ENCODE data around the gene CUX1. TPM values are rescaled to one million over a fixed set of nuclear protein-coding genes. Genes with fewer than 3 reads are reported as not detected.
"Not testable (repeated sequence)": the region's sequence is repeated elsewhere in the genome, so short reads cannot be mapped to it uniquely, and the experiment has no call there.

The CUX1 gene
- total and polyA plus RNA-seq, 9 donors, result 42.2 to 151 (median 126) TPM

GRCh38 chr7:101828301-101829020 lies 11.0 kb downstream of the CUX1 start:
- H3K27ac ChIP-seq, result no peak overlapping the region
- H3K27me3 ChIP-seq, result no peaks in the 10 kb centered on the region
- 88 to 92% (median 89%) methylated on average over 11 of the region's 11 CpGs for WGBS, 3 donors
- H3K4me3 ChIP-seq, result no peak overlapping the region
- peaks cover 3% of the 10 kb centered on the region for H3K4me1 ChIP-seq (ENCODE audit: insufficient read depth)
- no peaks in the 10 kb centered on the region for H3K36me3 ChIP-seq
- no peak for TF ChIP-seq EP300 (IDR thresholded peaks at IDR 0.05)
- TF ChIP-seq CTCF (IDR thresholded peaks at IDR 0.05), result no peak
- no peak for TF ChIP-seq POLR2A (IDR thresholded peaks at IDR 0.05)
- no peaks in the 10 kb centered on the region for H3K9me3 ChIP-seq
- DNase-seq, result peak in 1 of 5 donors; percentile 24
- intact Hi-C loops (cut with DNase I), result loop anchor here in 1 of 4 donors (5.0 kb wide), 1 partner anchor 219 kb away; no protein-coding TSS in a partner anchor

- no peak overlapping the region for H3K4me3 ChIP-seq
- H3K4me1 ChIP-seq (ENCODE audit: insufficient read depth), result peaks cover 3% of the 10 kb centered on the region
- intact Hi-C loops (cut with DNase I), result loop anchor here in 1 of 4 donors (5.0 kb wide), 1 partner anchor 218 kb away; no protein-coding TSS in a partner anchor
- no peaks in the 10 kb centered on the region for H3K36me3 ChIP-seq
- no peaks in the 10 kb centered on the region for H3K27me3 ChIP-seq
- H3K27ac ChIP-seq, result no peak overlapping the region
- DNase-seq, result peak in 1 of 5 donors; percentile 21
- WGBS, 3 donors, result 92 to 94% (median 93%) methylated on average over 14 of the region's 14 CpGs
- TF ChIP-seq EP300 (IDR thresholded peaks at IDR 0.05) (no peak), CTCF (IDR thresholded peaks at IDR 0.05) (no peak), POLR2A (IDR thresholded peaks at IDR 0.05) (no peak)
- H3K9me3 ChIP-seq, result no peaks in the 10 kb centered on the region
Observed at GRCh38 chr7:101829374-101829773, 11.9 kb downstream of the CUX1 start.

- DNase-seq, result peak in 1 of 5 donors; percentile 17
- H3K36me3 ChIP-seq, result no peaks in the 10 kb centered on the region
- intact Hi-C loops (cut with DNase I), result loop anchor here in 1 of 4 donors (5.0 kb wide), 1 partner anchor 217 kb away; no protein-coding TSS in a partner anchor
- H3K9me3 ChIP-seq, result no peaks in the 10 kb centered on the region
- H3K4me1 ChIP-seq (ENCODE audit: insufficient read depth), result peaks cover 3% of the 10 kb centered on the region
- no peak overlapping the region for H3K27ac ChIP-seq
- no peaks in the 10 kb centered on the region for H3K27me3 ChIP-seq
- TF ChIP-seq CTCF (IDR thresholded peaks at IDR 0.05), result no peak
- TF ChIP-seq EP300 (IDR thresholded peaks at IDR 0.05), result no peak
- no peak for TF ChIP-seq POLR2A (IDR thresholded peaks at IDR 0.05)
- no peak overlapping the region for H3K4me3 ChIP-seq
- WGBS, 3 donors, result 95 to 98% (median 95%) methylated on average over 8 of the region's 8 CpGs
Observed at GRCh38 chr7:101829821-101830220, 12.4 kb downstream of the CUX1 start.

- H3K36me3 ChIP-seq; H3K27me3 ChIP-seq; H3K27ac ChIP-seq; H3K4me1 ChIP-seq (ENCODE audit: insufficient read depth); H3K9me3 ChIP-seq; intact Hi-C loops (cut with DNase I); H3K4me3 ChIP-seq: not testable (repeated sequence)
- 93 to 97% (median 96%) methylated on average over 10 of the region's 10 CpGs for WGBS, 3 donors
- peak in 1 of 5 donors; percentile 14 for DNase-seq
Observed at GRCh38 chr7:101831396-101831795, 14.0 kb downstream of the CUX1 start.

GRCh38 chr7:101832205-101832631 lies 14.8 kb downstream of the CUX1 start:
- intact Hi-C loops (cut with DNase I), result no loop called here
- 90% methylated on average over 14 of the region's 14 CpGs for WGBS, 3 donors
- H3K36me3 ChIP-seq, result no peaks in the 10 kb centered on the region
- no peaks in the 10 kb centered on the region for H3K9me3 ChIP-seq
- DNase-seq, result peak in 1 of 5 donors; percentile 26
- H3K27me3 ChIP-seq, result no peaks in the 10 kb centered on the region
- no peaks in the 10 kb centered on the region for H3K4me1 ChIP-seq (ENCODE audit: insufficient read depth)
- H3K4me3 ChIP-seq, result no peak overlapping the region
- TF ChIP-seq POLR2A (IDR thresholded peaks at IDR 0.05) (no peak), EP300 (IDR thresholded peaks at IDR 0.05) (no peak), CTCF (IDR thresholded peaks at IDR 0.05) (no peak)
- no peak overlapping the region for H3K27ac ChIP-seq

Measured in ovary (tissue), 9 donors.